Caco-2 (cell line): ENCODE results near the gene DHX32. TPM values are rescaled to one million over a fixed set of nuclear protein-coding genes. Genes with fewer than 3 reads are reported as not detected.

Experiments used
- BruUV-seq: library from RNA; stranded (reverse); fragments of 400-500 nt; replicated peaks from 2 replicates; lab custom pipeline; 2021; lab: Mats Ljungman, UMichigan
- CTCF ChIA-PET: fragments of 300-600 bp; sonication (Branson Sonifier 250); formaldehyde crosslinking; loops from one replicate; lab custom pipeline; 2022; ENCODE audit warnings: antibody characterized with exemption; lab: Charles Lee
- POLR2A ChIA-PET: fragments of 300-600 bp; sonication (Branson Sonifier 250); formaldehyde crosslinking; loops from one replicate; lab custom pipeline; 2022; ENCODE audit warnings: antibody characterized with exemption; lab: Charles Lee
- DNase-seq, 2 experiments: peaks; one replicate each; pipeline versions ENCODE4 v3.0.0 to v3.0.0-alpha.2; 2020 to 2022
- H3K27me3 ChIP-seq: replicated peaks from 2 replicates; pipeline ENCODE4 v1.6.0; 2011; ENCODE audit warnings: low read length; ENCODE audit not compliant: control insufficient read depth, insufficient read depth
- H3K36me3 ChIP-seq: 2 replicates; pipeline ENCODE4 v1.5.1; 2011; ENCODE audit warnings: low read length; ENCODE audit not compliant: control insufficient read depth, insufficient read depth
- H3K4me1 ChIP-seq: fragments of 250-450 bp; sonication (Bioruptor Pico); 2 replicates; pipeline ENCODE4 v1.5.1; 2020; ENCODE audit warnings: mild to moderate bottlenecking
- H3K4me3 ChIP-seq: 2 replicates; pipeline ENCODE4 v1.5.1; 2011; ENCODE audit warnings: low read depth, mild to moderate bottlenecking, control low read depth, low read length
- H3K9me3 ChIP-seq: fragments of 250-450 bp; sonication (Bioruptor Pico); 2 replicates; pipeline ENCODE4 v1.5.1; 2020; ENCODE audit warnings: mild to moderate bottlenecking, moderate library complexity
- H3K27ac Mint-ChIP-seq: one replicate; pipeline ENCODE4 v1.8.0; 2022; ENCODE audit warnings: mixed read lengths; ENCODE audit not compliant: unreplicated experiment
- H3K27me3 Mint-ChIP-seq: one replicate; pipeline ENCODE4 v1.8.0; 2022; ENCODE audit warnings: mixed read lengths; ENCODE audit not compliant: insufficient read depth, unreplicated experiment
- H3K36me3 Mint-ChIP-seq: one replicate; pipeline ENCODE4 v1.8.0; 2022; ENCODE audit warnings: mild to moderate bottlenecking, mixed read lengths; ENCODE audit not compliant: insufficient read depth, unreplicated experiment
- H3K4me1 Mint-ChIP-seq: one replicate; pipeline ENCODE4 v1.8.0; 2022; ENCODE audit warnings: low read depth, mixed read lengths; ENCODE audit not compliant: unreplicated experiment
- H3K4me3 Mint-ChIP-seq: one replicate; pipeline ENCODE4 v1.8.0; 2022; ENCODE audit warnings: mild to moderate bottlenecking, moderate library complexity, mixed read lengths; ENCODE audit not compliant: unreplicated experiment
- H3K9me3 Mint-ChIP-seq: one replicate; pipeline ENCODE4 v1.8.0; 2022; ENCODE audit warnings: mixed read lengths; ENCODE audit not compliant: unreplicated experiment
- intact Hi-C: fragments of 100-400 bp; cut with micrococcal nuclease; formaldehyde crosslinking; loops from one replicate; pipeline ENCODE4 v1.10.0; 2022; ENCODE audit not compliant: unreplicated experiment
- total RNA-seq: library from RNA; stranded (reverse); gene quantifications from 2 replicates; pipeline ENCODE4 v1.2.3, GENCODE V29; 2022
- TF ChIP-seq, protein P1 (sequence below), 2 experiments: fragments of 200-600 bp in 1 of 2; IDR thresholded peaks; 1 replicate in 1 of 2; 2 replicates in 1 of 2; pipeline versions ENCODE4 v1.5.1 to v1.8.0; 2011 to 2022; ENCODE audit warnings: antibody characterized with exemption in 1 of 2, control low read depth in 1 of 2, inconsistent platforms in 1 of 2, low read depth in 1 of 2, low read length in 1 of 2, mild to moderate bottlenecking in 1 of 2, moderate library complexity in 1 of 2; ENCODE audit not compliant: insufficient read depth in 1 of 2, severe bottlenecking in 1 of 2, unreplicated experiment in 1 of 2

DHX32 gene
- total RNA-seq, 1 experiment from 2014 or later: 25.0 TPM

DNA sequence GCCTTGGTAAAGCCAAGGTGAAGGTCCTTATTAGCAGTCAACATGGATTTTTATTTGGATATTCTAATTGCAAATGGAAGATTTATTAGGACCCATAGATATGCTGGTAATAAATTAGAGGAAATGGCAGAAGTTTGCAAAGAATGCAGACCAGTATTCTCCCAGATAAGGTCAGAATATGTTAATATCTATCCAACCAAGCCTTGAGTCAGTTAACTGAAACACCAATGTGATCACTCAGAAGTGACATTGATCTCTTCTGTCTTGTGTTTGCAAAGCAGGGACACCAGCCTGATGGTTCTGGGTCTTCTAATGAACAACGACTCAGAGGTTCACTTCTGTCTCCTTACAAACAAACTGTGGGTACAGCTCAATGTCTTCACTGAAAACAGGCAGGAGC, 79.5 kb downstream of the DHX32 start:
- no peaks in the 10 kb centered on the region for H3K4me1 ChIP-seq
- POLR2A ChIA-PET: no interaction called here
- DNase-seq: no peak
- H3K27me3 Mint-ChIP-seq: no peaks in the 10 kb centered on the region
- no peaks in the 10 kb centered on the region for H3K4me1 Mint-ChIP-seq
- H3K27me3 ChIP-seq: no peaks in the 10 kb centered on the region
- CTCF ChIA-PET: no interaction called here
- TF ChIP-seq, protein P1, sequence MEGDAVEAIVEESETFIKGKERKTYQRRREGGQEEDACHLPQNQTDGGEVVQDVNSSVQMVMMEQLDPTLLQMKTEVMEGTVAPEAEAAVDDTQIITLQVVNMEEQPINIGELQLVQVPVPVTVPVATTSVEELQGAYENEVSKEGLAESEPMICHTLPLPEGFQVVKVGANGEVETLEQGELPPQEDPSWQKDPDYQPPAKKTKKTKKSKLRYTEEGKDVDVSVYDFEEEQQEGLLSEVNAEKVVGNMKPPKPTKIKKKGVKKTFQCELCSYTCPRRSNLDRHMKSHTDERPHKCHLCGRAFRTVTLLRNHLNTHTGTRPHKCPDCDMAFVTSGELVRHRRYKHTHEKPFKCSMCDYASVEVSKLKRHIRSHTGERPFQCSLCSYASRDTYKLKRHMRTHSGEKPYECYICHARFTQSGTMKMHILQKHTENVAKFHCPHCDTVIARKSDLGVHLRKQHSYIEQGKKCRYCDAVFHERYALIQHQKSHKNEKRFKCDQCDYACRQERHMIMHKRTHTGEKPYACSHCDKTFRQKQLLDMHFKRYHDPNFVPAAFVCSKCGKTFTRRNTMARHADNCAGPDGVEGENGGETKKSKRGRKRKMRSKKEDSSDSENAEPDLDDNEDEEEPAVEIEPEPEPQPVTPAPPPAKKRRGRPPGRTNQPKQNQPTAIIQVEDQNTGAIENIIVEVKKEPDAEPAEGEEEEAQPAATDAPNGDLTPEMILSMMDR (IDR thresholded peaks at IDR 0.05; ENCODE audit: insufficient read depth in 1 of 2, low read depth in 1 of 2, low read length in 1 of 2, severe bottlenecking in 1 of 2, unreplicated experiment in 1 of 2): no peak
- H3K4me3 Mint-ChIP-seq: no peak overlapping the region
- no peaks in the 10 kb centered on the region for H3K9me3 ChIP-seq
- H3K27ac Mint-ChIP-seq: no peak overlapping the region
- H3K36me3 ChIP-seq: peaks cover 2% of the 10 kb centered on the region; the same call in 1 of the 2 replicates
- no TSS peak for BruUV-seq
- intact Hi-C loops: no loop called here
- no peak overlapping the region for H3K4me3 ChIP-seq
- H3K9me3 Mint-ChIP-seq: no peaks in the 10 kb centered on the region
- H3K36me3 Mint-ChIP-seq: peaks cover 9% of the 10 kb centered on the region

DNA sequence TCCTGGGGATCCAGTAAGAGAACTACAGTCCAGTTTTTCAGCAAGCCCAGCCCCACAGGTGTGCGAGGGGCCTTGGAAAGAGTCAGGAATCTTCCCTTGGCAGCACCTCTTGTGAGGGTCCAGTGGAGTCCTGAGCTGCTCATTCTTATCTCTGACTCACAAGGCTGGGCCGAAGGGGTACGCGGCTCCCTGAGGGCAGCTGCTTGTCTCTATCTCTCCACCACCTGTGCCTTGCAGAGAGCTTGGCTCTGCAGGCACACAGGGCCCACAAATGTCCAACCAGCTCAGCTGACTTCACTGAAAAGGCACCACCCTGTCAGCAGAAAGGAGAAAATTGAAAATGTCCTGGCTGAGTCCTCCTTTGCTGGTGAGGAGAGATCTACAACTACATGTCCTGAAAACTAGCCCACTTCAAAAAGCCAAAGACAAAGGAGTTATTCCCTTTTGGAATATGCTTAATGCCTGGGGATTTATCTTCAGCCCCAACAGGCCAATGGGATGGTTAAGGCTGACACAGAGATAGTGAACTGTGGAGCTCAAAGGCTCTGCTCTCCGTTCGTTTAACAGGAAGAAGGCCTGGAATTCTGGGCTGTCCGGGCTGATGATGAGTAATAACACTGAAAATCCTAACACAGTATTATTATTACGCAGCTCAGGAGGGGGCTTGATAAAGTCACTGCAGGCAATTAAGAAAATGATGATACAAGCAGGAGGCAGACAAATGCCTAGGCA, 81.5 kb downstream of the DHX32 start:
- Mint-ChIP-seq H3K27me3 (no peaks in the 10 kb centered on the region), H3K9me3 (no peaks in the 10 kb centered on the region), H3K36me3 (peaks cover 9% of the 10 kb centered on the region), H3K4me3 (no peak overlapping the region), H3K27ac (no peak overlapping the region), H3K4me1 (no peaks in the 10 kb centered on the region)
- Histone ChIP-seq H3K4me1 (no peaks in the 10 kb centered on the region), H3K9me3 (no peaks in the 10 kb centered on the region), H3K36me3 (no peaks in the 10 kb centered on the region), H3K27me3 (no peaks in the 10 kb centered on the region), H3K4me3 (no peak overlapping the region)
- intact Hi-C loops: no loop called here
- TF ChIP-seq, protein P1 (IDR thresholded peaks at IDR 0.05; ENCODE audit: insufficient read depth in 1 of 2, low read depth in 1 of 2, low read length in 1 of 2, severe bottlenecking in 1 of 2, unreplicated experiment in 1 of 2): no peak
- ChIA-PET CTCF (no interaction called here), POLR2A (no interaction called here)
- no TSS peak for BruUV-seq
- no peak for DNase-seq

DNA sequence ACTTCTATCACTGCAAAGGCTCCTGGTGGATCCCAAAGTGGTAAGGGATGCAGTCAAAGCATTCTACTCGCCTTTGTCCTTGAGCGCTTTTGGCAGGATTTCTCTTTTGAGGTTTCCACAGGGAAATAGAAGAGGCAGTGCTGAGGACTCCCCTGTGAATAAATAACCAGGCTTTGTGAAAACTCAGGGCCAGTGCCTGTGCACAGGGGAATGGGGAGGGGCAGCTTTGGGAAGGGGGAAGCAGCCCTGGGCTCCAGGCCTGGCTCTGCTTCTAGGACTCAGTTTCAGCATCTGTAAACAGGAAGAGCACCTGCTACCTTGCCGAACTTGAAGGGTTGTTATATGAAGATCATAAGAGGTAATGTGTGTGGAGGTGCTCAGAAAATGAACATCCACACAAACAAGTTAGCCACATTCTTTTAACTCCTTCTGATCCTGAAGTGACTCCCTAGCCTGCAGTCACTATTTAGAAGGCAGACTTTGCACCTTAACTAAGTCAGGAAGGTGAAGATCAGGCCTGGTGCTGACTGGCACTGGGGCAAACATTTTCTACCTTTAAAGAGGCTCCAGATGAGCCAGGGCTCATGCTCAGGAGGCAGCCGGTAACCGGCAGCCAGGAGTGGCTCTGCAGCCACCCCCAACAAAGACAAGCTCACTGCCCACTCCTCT, 83.0 kb downstream of the DHX32 start:
- BruUV-seq: no TSS peak
- no peaks in the 10 kb centered on the region for H3K9me3 Mint-ChIP-seq
- no peaks in the 10 kb centered on the region for H3K4me1 Mint-ChIP-seq
- ChIA-PET POLR2A (no interaction called here), CTCF (no interaction called here)
- no peaks in the 10 kb centered on the region for H3K27me3 Mint-ChIP-seq
- Histone ChIP-seq H3K36me3 (no peaks in the 10 kb centered on the region; the same call in 1 of the 2 replicates), H3K4me1 (no peaks in the 10 kb centered on the region), H3K27me3 (no peaks in the 10 kb centered on the region), H3K9me3 (no peaks in the 10 kb centered on the region), H3K4me3 (no peak overlapping the region)
- H3K27ac Mint-ChIP-seq: no peak overlapping the region
- TF ChIP-seq, protein P1 (IDR thresholded peaks at IDR 0.05; ENCODE audit: insufficient read depth in 1 of 2, low read depth in 1 of 2, low read length in 1 of 2, severe bottlenecking in 1 of 2, unreplicated experiment in 1 of 2): no peak
- H3K4me3 Mint-ChIP-seq: no peak overlapping the region
- H3K36me3 Mint-ChIP-seq: peaks cover 9% of the 10 kb centered on the region
- intact Hi-C loops: no loop called here
- no peak for DNase-seq
